Skeletal muscle tissue (tissue), 4 donors: Measurements from ENCODE around the gene RHOBTB3. TPM values are rescaled to one million over a fixed set of nuclear protein-coding genes. Genes with fewer than 3 reads are reported as not detected.
A peak's percentile ranks its signal among the peaks of the same experiment; 100 is the strongest.
"Not testable (repeated sequence)": the region's sequence is repeated elsewhere in the genome, so short reads cannot be mapped to it uniquely, and the experiment has no call there.

Experiments used
- H3K27ac ChIP-seq: one replicate; pipeline ENCODE4 v1.7.0; 2013; ENCODE audit warnings: mild to moderate bottlenecking, low read depth, low read length, inconsistent platforms
- H3K27me3 ChIP-seq, 3 donors: one replicate each; pipeline ENCODE4 v1.7.0; 2013; ENCODE audit warnings: low read length in 3 of 3; ENCODE audit not compliant: control insufficient read depth in 3 of 3, insufficient read depth in 3 of 3
- H3K36me3 ChIP-seq, 3 donors: one replicate each; pipeline ENCODE4 v1.7.0; 2013; ENCODE audit warnings: low read length in 3 of 3; ENCODE audit not compliant: control insufficient read depth in 3 of 3, insufficient read depth in 3 of 3
- H3K4me1 ChIP-seq, 3 donors: one replicate each; pipeline ENCODE4 v1.7.0; 2013; ENCODE audit warnings: low read length in 3 of 3, mild to moderate bottlenecking in 3 of 3; ENCODE audit not compliant: control insufficient read depth in 3 of 3, insufficient read depth in 3 of 3
- H3K4me3 ChIP-seq, 3 donors: one replicate each; pipeline ENCODE4 v1.7.0; 2013; ENCODE audit warnings: low read length in 3 of 3
- H3K9ac ChIP-seq, 3 donors: one replicate each; pipeline ENCODE4 v1.7.0; 2013; ENCODE audit warnings: low read length in 3 of 3, mild to moderate bottlenecking in 3 of 3, moderate library complexity in 2 of 3, low read depth in 1 of 3
- H3K9me3 ChIP-seq, 3 donors: one replicate each; pipeline ENCODE4 v1.7.0; 2013; ENCODE audit warnings: low read length in 3 of 3; ENCODE audit not compliant: control insufficient read depth in 3 of 3
- total RNA-seq: library from RNA; depleted of rRNA; stranded (reverse); fragments of >200 nt; gene quantifications from one replicate; pipeline ENCODE4 v1.2.3, GENCODE V29; 2014
- donor health status: Osteomylitis.

Gene RHOBTB3
- total RNA-seq, 1 donor from 2014 or later, result 640 TPM

DNA sequence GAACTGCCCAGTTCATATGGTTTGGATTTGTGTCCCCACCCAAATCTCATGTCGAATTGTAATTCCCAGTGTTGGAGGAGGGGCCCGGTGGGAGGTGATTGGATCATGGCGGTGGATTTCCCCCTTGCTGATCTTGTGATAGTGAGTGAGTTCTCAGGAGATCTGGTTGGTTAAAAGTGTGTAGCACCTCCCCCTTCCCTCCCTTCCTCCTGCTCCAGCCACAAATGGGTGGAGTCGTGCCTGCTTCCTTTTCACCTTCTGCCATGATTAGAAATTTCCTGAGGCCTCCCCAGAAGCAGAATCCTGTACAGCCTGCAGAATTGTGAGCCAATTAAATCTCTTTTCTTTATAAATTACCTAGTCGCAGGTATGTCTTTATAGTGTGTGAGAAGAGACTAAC, 24.9 kb upstream of the RHOBTB3 start:
- H3K36me3 ChIP-seq, H3K27ac ChIP-seq, H3K9ac ChIP-seq, H3K27me3 ChIP-seq, H3K4me3 ChIP-seq, H3K4me1 ChIP-seq, H3K9me3 ChIP-seq: not testable (repeated sequence)

GRCh38 chr5:95707055-95707454, 24.1 kb upstream of the RHOBTB3 start:
- Histone ChIP-seq H3K4me3 (no peak overlapping the region), H3K27ac (no peak overlapping the region), H3K9me3 (no peaks in the 10 kb centered on the region), H3K27me3 (no peaks in the 10 kb centered on the region), H3K9ac (no peak overlapping the region), H3K4me1 (peaks cover 3 to 7% (median 6%) of the 10 kb centered on the region in 3 donors), H3K36me3 (no peaks in the 10 kb centered on the region)

DNA sequence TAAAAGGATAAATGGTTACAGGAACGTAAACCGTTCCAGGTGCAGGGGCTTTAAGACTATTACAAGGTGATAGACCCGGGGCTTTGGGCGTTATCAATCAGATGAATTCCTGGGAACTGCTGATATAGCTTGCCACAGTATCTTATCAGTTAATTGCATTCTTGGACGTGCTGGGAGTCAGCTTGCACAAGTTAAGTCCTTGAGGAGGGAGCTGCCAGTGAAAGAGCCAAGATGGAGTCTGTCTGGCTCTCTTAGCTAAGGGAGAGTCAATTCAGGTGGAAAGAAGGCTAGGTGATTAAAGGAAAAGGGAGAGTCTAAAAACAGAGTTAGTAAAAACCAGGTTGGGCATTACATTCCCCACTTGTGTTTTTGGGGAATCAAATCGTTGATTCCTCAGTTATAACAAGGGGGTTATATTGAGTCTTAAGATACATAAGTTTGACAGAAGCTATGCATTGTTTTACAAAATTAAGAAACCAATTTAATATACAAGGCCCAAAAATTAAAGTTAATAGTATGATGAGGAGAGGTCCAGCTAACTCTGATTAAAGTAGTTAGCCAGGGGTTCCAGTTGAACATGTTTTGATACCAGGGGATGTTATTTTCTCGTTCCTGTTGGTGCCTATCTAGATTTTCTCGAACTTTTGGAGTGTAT, 23.5 kb upstream of the RHOBTB3 start:
- not testable (repeated sequence) for H3K9me3 ChIP-seq, H3K36me3 ChIP-seq

DNA sequence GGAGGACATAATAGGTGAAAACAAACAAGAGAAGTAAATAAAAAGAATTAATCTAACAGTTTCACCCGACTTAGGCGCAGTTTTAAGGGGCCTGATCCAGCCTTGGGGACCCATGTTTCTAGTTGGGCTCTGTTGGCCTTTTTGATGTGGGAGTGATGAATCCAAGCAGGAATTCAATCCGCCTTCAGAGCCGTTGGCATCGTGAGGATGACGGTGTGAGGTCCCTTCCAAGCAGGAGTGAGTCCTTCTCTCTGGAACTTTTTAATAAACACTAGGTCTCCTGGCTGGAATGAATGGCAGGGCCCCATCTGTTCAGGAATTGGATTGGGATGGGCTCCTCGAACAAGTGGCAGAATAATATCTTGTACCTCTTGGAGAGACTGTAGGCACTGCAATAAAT, 22.3 kb upstream of the RHOBTB3 start:
- Histone ChIP-seq H3K36me3 (no peaks in the 10 kb centered on the region), H3K27ac (no peak overlapping the region), H3K27me3 (no peaks in the 10 kb centered on the region), H3K9ac (no peak overlapping the region), H3K9me3 (no peaks in the 10 kb centered on the region), H3K4me1 (peaks cover 3 to 9% (median 7%) of the 10 kb centered on the region in 3 donors), H3K4me3 (no peak overlapping the region)

More for the DNA sequence above, 23.5 kb upstream of the RHOBTB3 start:
- H3K4me1 ChIP-seq, H3K27me3 ChIP-seq, H3K27ac ChIP-seq, H3K9ac ChIP-seq, H3K4me3 ChIP-seq: not testable (repeated sequence)

GRCh38 chr5:95709967-95710650, 21.0 kb upstream of the RHOBTB3 start:
- peaks cover 3 to 9% (median 7%) of the 10 kb centered on the region in 3 donors for H3K4me1 ChIP-seq
- H3K27ac ChIP-seq, result peak overlapping the region; percentile 58
- H3K36me3 ChIP-seq, result no peaks in the 10 kb centered on the region
- no peaks in the 10 kb centered on the region for H3K27me3 ChIP-seq
- H3K4me3 ChIP-seq, result peak overlapping the region in 1 of 3 donors; percentile 51
- H3K9ac ChIP-seq, result peak overlapping the region in 2 of 3 donors; percentile 48 to 60
- no peaks in the 10 kb centered on the region for H3K9me3 ChIP-seq

- H3K4me1 ChIP-seq, H3K27me3 ChIP-seq, H3K36me3 ChIP-seq, H3K9me3 ChIP-seq: not testable (repeated sequence)
- Histone ChIP-seq H3K27ac (peak overlapping the region; percentile 58), H3K4me3 (peak overlapping the region; percentile 12 to 51 (median 50)), H3K9ac (peak overlapping the region in 2 of 3 donors; percentile 48 to 60)
Measured at GRCh38 chr5:95710651-95711500, 20.3 kb upstream of the RHOBTB3 start.

DNA sequence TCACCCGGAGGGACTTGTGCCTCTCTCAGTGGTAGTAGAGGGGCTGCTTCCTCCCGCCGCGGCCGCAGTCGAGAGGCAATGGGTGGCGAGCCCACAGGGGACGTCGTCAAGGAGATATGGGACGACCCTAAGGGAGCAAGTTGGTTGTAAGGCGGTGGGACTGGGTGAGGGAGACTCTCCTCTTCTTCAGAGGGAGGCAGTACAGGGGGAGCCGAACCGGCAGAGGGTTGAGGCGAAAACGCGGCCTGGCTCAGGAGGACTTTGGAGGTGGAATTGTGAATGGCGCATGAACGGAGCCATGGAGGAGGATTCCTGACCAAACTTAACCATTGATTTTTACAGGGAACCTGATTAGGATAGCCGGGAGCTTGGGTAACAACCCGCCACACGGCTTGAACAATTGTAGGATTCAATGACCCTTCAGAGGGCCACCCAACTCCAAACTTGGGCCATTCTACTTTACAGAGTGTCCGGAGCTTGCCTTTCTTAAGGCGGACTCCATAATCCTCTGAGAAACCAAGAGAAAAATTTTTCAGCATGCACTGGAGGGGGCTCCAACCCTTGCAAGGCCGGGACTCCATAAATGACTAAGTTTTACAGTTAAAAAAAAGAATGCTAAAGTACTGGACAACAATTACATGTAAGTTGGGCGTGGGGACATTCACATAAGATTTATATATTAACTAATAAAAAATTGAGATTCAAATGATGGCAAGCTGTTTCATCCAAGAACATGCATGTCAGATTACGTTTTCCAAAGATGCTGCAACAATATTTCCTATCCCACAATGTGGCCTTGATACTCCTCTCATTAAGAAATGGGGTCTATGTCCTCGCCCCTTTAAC, 19.4 kb upstream of the RHOBTB3 start:
- no peaks in the 10 kb centered on the region for H3K36me3 ChIP-seq
- H3K4me1 ChIP-seq, result peaks cover 3 to 9% (median 7%) of the 10 kb centered on the region in 3 donors
- H3K9me3 ChIP-seq, result no peaks in the 10 kb centered on the region
- H3K9ac ChIP-seq, result no peak overlapping the region
- H3K27ac ChIP-seq, result peak overlapping the region; percentile 58
- H3K4me3 ChIP-seq, result no peak overlapping the region
- H3K27me3 ChIP-seq, result no peaks in the 10 kb centered on the region

DNA sequence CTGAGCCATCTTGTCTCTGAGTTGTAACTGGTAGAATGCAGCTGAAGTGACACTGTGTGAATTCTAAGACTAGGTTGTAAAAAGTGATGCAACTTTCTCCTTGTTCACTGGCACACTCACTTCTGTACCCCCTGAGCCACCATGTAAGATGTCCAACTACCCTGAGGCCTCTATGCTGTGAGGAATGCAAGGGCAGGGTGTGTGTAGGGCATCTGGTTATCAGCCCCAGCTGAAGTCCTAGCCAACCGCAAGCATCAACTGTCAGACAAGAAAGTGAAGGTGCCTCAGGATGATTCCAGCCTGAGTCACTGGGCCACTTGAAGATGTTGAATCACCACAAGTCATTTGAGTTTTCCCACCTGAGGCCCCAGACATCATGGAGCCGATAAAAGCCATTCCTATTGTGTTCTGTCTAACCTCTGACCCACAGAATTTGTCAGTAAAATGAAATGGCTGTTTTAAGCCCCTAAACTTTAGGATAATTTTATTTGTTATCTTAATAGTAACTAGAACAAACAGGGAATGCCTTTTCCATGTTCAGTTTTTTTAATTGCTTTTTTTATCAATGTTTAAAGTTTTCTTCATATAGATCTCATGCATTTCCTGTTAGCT, 18.7 kb upstream of the RHOBTB3 start:
- H3K36me3 ChIP-seq, result no peaks in the 10 kb centered on the region
- H3K4me1 ChIP-seq, result peaks cover 3 to 9% (median 7%) of the 10 kb centered on the region in 3 donors
- H3K27ac ChIP-seq, result no peak overlapping the region

GRCh38 chr5:95713246-95713645, 17.9 kb upstream of the RHOBTB3 start:
- not testable (repeated sequence) for H3K27me3 ChIP-seq, H3K9ac ChIP-seq, H3K4me3 ChIP-seq, H3K27ac ChIP-seq, H3K36me3 ChIP-seq, H3K9me3 ChIP-seq, H3K4me1 ChIP-seq

More for the DNA sequence above, 18.7 kb upstream of the RHOBTB3 start:
- Histone ChIP-seq H3K9ac (no peak overlapping the region), H3K9me3 (no peaks in the 10 kb centered on the region), H3K27me3 (no peaks in the 10 kb centered on the region), H3K4me3 (no peak overlapping the region)
